ENCODE results near the gene LRIG1. TPM values are rescaled to one million over a fixed set of nuclear protein-coding genes. Genes with fewer than 3 reads are reported as not detected.

The LRIG1 gene
- total and polyA plus RNA-seq, 9 of the 15 experiments (the other 6 are each of a cell fraction or from before 2014, with no cell fraction given), result 0.05 to 0.38 (median 0.13) TPM; not detected in 3

- TF ChIP-seq ZMIZ1 (IDR thresholded peaks at IDR 0.05; ENCODE audit: low read depth in 2 of 2, low read length in 2 of 2), result no peak
- TF ChIP-seq FOXK1 (CRISPR knock-in tag; IDR thresholded peaks at IDR 0.05; ENCODE audit: borderline replicate concordance), result no peak
- no peak for TF ChIP-seq FOXO4 (CRISPR knock-in tag; IDR thresholded peaks at IDR 0.05)
- TF ChIP-seq ATF7 (IDR thresholded peaks at IDR 0.05), result no peak
- no peak for TF ChIP-seq ZNF212 (CRISPR knock-in tag; IDR thresholded peaks at IDR 0.05)
- no peak for TF ChIP-seq ZNF217 (CRISPR knock-in tag; IDR thresholded peaks at IDR 0.05)
- TF ChIP-seq ZBTB1 (CRISPR knock-in tag; IDR thresholded peaks at IDR 0.05; ENCODE audit: borderline replicate concordance, low read depth), result no peak
- no peak for TF ChIP-seq ZNF316 (IDR thresholded peaks at IDR 0.05)
- no peak for TF ChIP-seq ZNF398 (CRISPR knock-in tag; IDR thresholded peaks at IDR 0.05)
- TF ChIP-seq AFF1 (IDR thresholded peaks at IDR 0.05; ENCODE audit: low read depth in 1 of 2, partially characterized antibody in 2 of 2), result no peak
Observed at GRCh38 chr3:66380200-66380932, 120.5 kb downstream of the LRIG1 start (continued).
